ENCODE results near the gene HNRNPF.

The HNRNPF gene

DNA sequence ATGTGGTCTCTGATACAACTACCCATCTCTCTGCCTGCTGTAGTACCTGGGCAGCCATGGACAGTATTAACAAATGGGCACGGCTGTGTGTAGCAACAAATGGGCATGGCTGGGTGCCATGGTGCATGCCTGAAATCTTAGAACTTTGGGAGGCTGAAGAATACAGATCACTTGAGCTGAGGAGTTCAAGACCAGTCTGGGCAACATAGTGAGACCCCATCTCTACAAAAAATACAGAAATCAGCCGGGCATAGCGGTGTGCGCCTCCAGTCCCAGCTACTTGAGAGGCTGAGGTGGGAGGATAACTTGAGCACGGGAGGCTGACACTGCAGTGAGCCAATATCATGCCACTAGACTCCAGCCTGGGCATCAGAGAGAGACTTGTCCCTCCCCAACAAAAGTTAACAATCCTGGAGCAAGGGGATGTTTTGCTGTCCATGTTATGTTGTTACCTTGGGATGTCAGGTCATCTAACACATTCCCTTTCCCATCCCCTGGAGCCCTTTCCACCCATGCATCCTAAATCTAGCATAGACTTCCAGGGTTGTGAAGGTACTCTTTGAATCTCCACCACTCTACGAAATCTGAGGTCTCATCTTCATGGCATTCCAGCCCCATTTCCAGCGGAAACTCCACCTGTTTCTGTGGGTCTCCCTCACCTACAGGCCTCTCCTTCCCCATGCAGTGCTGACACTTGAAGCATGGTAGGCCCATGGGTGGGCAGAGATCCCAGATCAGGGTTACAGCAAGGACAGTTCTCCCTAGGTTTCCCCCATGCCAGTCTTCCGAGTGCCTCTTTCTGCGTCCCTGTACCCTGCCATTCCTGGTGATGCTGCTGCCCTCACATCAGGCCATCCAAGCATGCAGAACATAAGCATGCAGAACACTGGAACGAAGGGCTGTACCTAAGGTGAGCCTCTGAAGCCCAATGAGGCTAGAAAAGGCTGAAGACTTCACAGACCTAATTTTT lies 24.4 kb downstream of the HNRNPF start:
- H3K27me3 Mint-ChIP-seq (ENCODE audit: low read depth), result no peaks in the 10 kb centered on the region
- peak overlapping the region; percentile 31 for H3K27ac Mint-ChIP-seq
- peaks cover 26% of the 10 kb centered on the region for H3K4me1 Mint-ChIP-seq (ENCODE audit: low read depth)
- no peak overlapping the region for H3K4me3 Mint-ChIP-seq
- no peaks in the 10 kb centered on the region for H3K9me3 Mint-ChIP-seq
- peaks cover 44% of the 10 kb centered on the region for H3K36me3 Mint-ChIP-seq (ENCODE audit: low read depth)

DNA sequence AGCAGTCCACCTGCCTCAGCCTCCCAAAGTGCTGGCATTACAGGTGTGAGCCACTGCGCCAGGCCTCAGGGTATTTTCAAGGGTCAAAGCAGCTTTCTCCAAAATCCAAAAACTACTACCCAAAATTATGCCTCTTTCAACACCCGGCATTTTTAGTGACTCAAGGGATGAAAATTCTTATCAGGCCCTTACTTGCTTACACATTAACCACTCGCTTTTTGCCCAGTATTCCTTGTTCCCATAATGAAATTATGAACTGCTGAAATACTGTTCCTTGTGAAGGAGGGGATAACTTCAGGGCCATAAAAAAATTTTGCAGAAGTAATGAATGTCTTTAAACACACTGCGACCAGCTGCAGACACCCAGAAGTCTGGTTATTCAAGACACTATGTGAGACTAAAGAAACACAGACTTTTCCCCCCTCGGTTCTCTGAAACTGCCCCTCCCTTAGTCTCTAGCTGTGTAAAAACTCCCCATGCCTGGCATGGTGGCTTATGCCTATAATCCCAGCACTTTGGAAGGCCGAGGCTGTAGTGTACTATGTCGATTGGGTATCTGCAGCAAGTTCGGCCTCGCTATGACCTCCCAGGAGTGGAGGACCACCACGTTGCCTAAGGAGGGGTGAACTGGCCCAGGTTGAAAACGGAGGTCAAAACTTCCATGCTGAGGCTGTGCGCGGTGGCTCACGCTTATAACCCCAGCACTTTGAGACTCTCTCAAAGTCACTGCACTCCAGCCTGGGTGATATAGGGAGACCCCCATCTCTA lies 25.6 kb downstream of the HNRNPF start:
- H3K27ac Mint-ChIP-seq, result no peak overlapping the region
- H3K4me1 Mint-ChIP-seq (ENCODE audit: low read depth), result peaks cover 21% of the 10 kb centered on the region
- peaks cover 38% of the 10 kb centered on the region for H3K36me3 Mint-ChIP-seq (ENCODE audit: low read depth)
- H3K9me3 Mint-ChIP-seq, result no peaks in the 10 kb centered on the region
- H3K27me3 Mint-ChIP-seq (ENCODE audit: low read depth), result no peaks in the 10 kb centered on the region
- no peak overlapping the region for H3K4me3 Mint-ChIP-seq

DNA sequence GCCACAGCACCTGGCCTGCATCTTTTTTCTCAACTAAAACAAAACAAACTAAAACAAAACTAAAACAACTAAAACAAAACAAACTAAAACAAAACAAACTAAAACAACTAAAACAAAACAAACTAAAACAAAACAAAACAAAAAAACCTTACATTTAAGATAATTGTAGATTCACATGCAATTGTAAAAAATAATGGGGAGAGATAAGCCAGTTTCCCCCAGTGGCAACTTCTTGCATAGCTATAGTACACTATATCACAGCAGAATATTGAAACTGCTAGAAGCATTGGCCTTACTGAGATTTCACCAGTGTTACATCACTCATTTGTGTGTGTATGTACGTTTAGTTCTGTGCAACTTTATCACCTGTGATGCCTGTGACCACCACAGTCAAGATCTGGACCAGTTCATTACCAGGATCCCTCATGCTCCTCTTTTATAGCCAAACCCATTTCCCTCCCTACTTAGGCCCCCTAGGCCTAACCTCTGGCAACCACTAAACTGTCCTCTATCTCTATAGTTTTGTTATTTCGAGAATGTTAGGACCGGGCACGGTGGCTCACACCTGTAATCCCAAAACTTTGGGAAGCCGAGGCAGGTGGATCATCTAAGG lies 28.3 kb downstream of the HNRNPF start:
- Mint-ChIP-seq H3K36me3 (ENCODE audit: low read depth) (peaks cover 15% of the 10 kb centered on the region), H3K27ac (no peak overlapping the region), H3K4me3 (no peak overlapping the region), H3K27me3 (ENCODE audit: low read depth) (no peaks in the 10 kb centered on the region), H3K4me1 (ENCODE audit: low read depth) (peaks cover 3% of the 10 kb centered on the region), H3K9me3 (no peaks in the 10 kb centered on the region)

DNA sequence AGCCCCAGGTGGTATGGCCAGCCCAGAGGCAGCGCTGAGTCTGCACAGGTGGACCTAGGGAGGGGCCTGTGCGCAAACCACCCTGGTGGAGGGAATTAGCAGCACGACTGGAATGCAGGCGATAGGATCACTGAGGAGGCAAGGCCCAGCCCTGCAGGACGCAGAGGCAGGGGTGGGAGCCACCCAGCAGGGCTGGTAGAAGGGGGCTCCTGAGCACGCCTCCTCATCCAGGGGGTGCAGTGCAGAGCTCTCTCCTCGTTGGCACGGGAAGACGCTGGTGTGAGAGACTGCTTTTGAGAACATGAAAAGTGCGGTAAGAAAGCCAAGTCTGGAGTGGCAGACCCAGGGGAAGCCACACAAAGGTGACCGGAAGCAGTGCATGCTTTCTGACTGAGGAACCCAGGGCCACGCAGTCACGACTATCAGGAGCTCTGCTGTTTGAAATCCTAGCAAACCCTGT lies 31.5 kb downstream of the HNRNPF start:
- Mint-ChIP-seq H3K27ac (no peak overlapping the region), H3K4me1 (ENCODE audit: low read depth) (peaks cover 6% of the 10 kb centered on the region), H3K36me3 (ENCODE audit: low read depth) (no peaks in the 10 kb centered on the region), H3K4me3 (no peak overlapping the region), H3K27me3 (ENCODE audit: low read depth) (no peaks in the 10 kb centered on the region), H3K9me3 (no peaks in the 10 kb centered on the region)

DNA sequence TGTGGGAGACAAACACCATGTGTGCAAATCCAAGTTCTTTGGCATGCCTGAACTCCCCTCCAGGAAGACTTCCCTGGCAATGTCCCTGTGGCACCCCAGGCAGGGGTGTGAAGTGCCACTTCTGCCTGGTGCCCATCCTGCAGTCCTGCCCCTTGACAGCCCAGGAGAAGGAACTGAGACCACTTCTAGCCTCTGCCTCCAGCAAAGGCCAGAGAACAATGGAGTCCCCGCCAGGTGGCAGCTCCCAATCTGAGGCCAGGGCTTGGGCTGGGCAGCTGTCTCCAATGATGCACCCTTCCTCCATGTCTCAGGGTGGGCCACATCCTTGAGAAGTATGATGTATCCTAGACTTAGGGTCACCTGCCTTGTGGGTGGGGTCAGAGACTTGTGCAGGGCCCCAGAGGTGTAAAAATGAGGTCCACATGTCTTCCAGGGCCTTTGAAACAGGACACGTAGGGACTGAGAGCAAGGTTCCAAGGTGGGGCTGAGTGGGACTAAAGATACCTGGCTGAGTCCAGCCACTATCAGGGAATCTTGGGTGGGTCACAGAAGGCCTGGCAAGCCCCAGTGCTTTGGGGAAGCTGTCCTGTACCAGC lies 32.1 kb downstream of the HNRNPF start:
- H3K27me3 Mint-ChIP-seq (ENCODE audit: low read depth), result no peaks in the 10 kb centered on the region
- no peaks in the 10 kb centered on the region for H3K9me3 Mint-ChIP-seq
- H3K4me3 Mint-ChIP-seq, result no peak overlapping the region
- peaks cover 6% of the 10 kb centered on the region for H3K4me1 Mint-ChIP-seq (ENCODE audit: low read depth)
- H3K36me3 Mint-ChIP-seq (ENCODE audit: low read depth), result no peaks in the 10 kb centered on the region
- no peak overlapping the region for H3K27ac Mint-ChIP-seq

DNA sequence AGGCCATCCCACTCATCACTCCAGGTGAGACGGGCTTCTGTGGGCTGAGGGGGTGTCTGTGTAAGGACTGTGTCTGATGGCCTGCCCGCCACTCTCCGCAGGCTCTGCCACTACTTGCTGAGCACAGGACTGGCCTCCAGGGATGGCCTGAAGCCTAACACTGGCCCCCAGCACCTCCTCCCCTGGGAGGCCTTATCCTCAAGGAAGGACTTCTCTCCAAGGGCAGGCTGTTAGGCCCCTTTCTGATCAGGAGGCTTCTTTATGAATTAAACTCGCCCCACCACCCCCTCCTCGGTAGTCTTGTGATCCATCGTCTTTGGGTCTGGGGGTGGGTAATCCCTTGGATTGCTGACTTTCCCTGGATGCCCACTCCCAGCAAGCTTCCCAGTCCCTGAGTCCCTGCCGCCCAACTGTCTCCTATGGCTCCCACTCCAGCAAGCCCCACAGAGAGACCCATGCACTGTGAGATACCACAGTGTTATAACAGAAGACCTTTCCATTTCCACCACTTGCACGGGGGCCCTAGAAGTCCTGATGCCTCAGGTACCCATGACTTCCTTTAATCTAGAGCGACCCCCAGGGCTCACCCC lies 32.8 kb downstream of the HNRNPF start:
- Mint-ChIP-seq H3K27ac (no peak overlapping the region), H3K36me3 (ENCODE audit: low read depth) (no peaks in the 10 kb centered on the region), H3K9me3 (no peaks in the 10 kb centered on the region), H3K4me1 (ENCODE audit: low read depth) (peaks cover 6% of the 10 kb centered on the region), H3K27me3 (ENCODE audit: low read depth) (no peaks in the 10 kb centered on the region), H3K4me3 (no peak overlapping the region)

DNA sequence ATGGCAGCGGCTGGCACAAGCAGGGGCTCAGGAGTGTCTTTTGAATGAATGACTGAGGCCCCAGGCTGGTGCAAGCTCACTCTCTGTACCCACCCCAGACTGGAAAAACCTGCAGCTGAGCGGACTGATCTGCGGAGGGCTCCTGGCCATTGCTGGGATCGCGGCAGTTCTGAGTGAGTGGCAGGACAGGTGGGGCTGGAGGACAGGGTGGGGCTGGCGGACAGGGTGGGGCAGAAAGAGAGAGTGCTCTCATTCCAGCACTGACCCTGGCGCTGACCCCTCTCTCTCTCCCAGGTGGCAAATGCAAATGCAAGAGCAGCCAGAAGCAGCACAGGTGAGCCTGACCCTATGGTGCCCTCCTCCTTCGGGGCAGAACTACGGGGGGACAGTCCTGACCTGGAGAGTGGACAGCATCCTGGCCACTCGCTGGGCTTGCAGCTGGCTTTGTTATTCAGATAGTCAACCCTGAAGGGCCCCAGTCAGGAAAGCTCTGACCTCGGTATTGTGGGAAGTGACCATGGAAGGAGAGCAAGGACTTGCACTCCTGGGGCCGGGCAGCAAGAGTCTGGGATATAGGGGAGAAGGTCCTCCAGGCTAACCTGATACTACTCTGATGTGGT lies 33.5 kb downstream of the HNRNPF start:
- Mint-ChIP-seq H3K27me3 (ENCODE audit: low read depth) (no peaks in the 10 kb centered on the region), H3K27ac (no peak overlapping the region), H3K36me3 (ENCODE audit: low read depth) (no peaks in the 10 kb centered on the region), H3K4me1 (ENCODE audit: low read depth) (peaks cover 5% of the 10 kb centered on the region), H3K4me3 (no peak overlapping the region), H3K9me3 (no peaks in the 10 kb centered on the region)

DNA sequence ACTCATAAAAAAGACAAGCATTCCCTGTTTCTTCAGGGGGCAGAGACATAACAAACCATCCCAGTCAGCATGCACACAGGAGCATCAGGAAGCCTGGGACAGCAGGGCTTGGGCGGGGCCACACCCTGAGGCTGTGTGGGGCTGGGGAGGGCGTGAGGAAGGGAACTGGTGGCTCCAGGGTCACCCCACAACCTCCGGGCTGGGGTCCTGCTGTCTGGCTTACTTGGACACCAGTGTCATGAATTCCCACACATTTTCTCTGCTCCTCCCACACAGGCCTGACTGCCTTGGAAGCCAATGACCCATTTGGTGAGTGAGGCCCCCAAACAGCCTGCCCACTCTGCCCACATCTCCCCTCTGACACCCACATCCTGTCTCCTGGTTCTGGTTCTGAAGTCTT lies 34.8 kb downstream of the HNRNPF start:
- Mint-ChIP-seq H3K36me3 (ENCODE audit: low read depth) (no peaks in the 10 kb centered on the region), H3K9me3 (no peaks in the 10 kb centered on the region), H3K4me1 (ENCODE audit: low read depth) (peaks cover 4% of the 10 kb centered on the region), H3K27ac (no peak overlapping the region), H3K4me3 (no peak overlapping the region), H3K27me3 (ENCODE audit: low read depth) (no peaks in the 10 kb centered on the region)

DNA sequence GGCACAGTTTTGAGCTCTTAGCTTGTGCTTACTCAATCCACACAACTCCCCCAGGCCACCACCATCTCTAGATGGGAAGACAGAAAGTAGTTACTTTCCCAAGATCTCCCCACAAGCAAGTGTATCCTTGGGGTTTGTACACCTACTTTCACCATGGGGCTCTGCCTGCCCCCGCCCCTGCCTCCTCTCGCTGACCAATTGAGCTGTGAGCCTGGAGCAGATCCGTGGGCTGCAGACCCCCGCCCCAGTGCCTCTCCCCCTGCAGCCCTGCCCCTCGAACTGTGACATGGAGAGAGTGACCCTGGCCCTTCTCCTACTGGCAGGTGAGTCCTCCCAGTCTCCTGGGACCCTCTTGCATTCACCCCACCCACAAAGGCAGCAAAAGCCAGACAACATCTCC lies 35.5 kb downstream of the HNRNPF start:
- H3K27me3 Mint-ChIP-seq (ENCODE audit: low read depth), result no peaks in the 10 kb centered on the region
- H3K4me3 Mint-ChIP-seq, result no peak overlapping the region
- no peaks in the 10 kb centered on the region for H3K36me3 Mint-ChIP-seq (ENCODE audit: low read depth)
- peaks cover 4% of the 10 kb centered on the region for H3K4me1 Mint-ChIP-seq (ENCODE audit: low read depth)
- H3K9me3 Mint-ChIP-seq, result no peaks in the 10 kb centered on the region
- H3K27ac Mint-ChIP-seq, result no peak overlapping the region

DNA sequence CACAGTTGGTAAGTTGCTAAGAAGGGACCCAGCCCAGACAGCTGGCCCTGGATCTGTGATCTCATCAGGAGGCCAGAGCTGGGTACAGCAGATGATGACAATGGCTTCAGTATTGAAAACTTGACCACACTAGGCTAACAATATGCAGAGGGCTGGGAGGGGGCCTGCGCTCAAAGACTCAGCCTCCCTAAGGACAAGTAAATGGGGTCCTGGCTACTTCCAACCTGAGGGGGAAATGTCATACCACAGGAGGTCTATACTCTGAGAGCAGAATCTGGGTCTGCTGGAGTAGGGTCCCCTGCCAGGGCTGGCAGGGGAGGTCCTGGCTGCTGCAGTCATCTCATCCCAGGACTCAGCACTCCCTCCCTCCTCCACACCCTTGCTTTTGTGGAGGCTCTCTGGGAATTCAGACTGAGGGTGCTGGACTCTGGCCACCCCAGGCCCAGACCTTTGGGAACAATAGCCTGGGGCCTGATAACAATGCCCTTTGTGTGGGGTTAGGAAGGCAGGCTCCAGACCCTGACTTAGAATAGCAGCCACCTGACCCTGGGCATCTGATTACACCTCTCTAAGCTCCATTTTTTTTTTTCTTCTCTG lies 36.1 kb downstream of the HNRNPF start:
- H3K4me1 Mint-ChIP-seq (ENCODE audit: low read depth), result peaks cover 4% of the 10 kb centered on the region
- no peaks in the 10 kb centered on the region for H3K9me3 Mint-ChIP-seq
- no peak overlapping the region for H3K27ac Mint-ChIP-seq
- H3K36me3 Mint-ChIP-seq (ENCODE audit: low read depth), result no peaks in the 10 kb centered on the region
- no peak overlapping the region for H3K4me3 Mint-ChIP-seq
- H3K27me3 Mint-ChIP-seq (ENCODE audit: low read depth), result no peaks in the 10 kb centered on the region

DNA sequence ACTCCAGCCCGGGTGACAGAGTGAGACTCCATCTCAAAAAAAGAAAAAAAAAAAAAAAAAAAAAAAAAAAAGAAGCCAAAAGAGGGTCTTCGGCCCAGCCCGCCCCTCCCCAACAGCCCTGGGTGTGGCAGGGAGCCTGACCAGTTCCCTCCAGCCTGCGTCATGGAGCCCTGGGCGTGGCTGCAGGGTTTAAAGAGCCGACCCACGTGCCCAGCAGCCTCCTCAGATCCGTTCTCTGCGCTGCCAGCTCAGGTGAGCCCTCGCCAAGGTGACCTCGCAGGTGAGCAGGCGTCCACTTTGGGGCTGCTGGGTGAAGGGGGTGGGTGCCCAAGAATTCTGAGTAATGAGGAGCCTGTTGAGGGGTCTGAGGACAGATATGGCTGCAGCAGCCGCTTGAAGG lies 37.6 kb downstream of the HNRNPF start, which contains the start of gene FXYD4:
Gene FXYD4 (plus strand): TSS at position 219 of the 400 bp plus-strand sequence. CDS start 2,111 bp downstream, outside the sequence.
- Mint-ChIP-seq H3K4me3 (no peak within 1 kb of the TSS), H3K36me3 (ENCODE audit: low read depth) (no peaks in the 10 kb centered on the region), H3K27ac (no peak within 1 kb of the TSS), H3K9me3 (no peaks in the 10 kb centered on the region), H3K27me3 (ENCODE audit: low read depth) (no peaks in the 10 kb centered on the region), H3K4me1 (ENCODE audit: low read depth) (peaks cover 4% of the 10 kb centered on the region)

DNA sequence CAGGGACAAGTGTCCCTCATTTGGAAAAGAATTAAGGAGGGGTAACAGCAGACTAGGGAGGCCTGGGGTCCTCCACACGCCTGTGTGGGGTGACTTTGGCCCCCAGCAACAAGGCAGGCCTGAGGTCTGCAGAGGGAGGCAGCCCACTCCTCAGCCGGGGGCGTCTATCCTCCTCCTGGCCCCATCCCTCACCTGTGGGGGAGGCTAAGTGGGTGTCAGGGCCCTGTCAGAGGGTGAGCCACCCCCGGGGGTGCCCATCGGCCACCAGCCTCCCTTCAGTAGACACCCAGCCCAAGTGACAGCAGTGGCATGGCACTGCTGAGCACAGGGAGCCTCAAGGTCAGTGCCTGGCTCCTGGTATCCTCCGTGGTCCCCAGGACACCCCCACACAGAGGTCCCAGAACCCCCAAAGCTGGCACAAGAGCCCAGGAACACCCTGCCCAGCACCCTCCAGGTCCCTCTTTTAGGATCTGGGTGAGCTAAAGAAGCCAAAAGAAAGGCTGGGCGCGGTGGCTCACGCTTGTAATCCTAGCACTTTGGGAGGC lies 38.2 kb downstream of the HNRNPF start:
- Mint-ChIP-seq H3K36me3 (ENCODE audit: low read depth) (no peaks in the 10 kb centered on the region), H3K27me3 (ENCODE audit: low read depth) (no peaks in the 10 kb centered on the region), H3K27ac (no peak overlapping the region)

DNA sequence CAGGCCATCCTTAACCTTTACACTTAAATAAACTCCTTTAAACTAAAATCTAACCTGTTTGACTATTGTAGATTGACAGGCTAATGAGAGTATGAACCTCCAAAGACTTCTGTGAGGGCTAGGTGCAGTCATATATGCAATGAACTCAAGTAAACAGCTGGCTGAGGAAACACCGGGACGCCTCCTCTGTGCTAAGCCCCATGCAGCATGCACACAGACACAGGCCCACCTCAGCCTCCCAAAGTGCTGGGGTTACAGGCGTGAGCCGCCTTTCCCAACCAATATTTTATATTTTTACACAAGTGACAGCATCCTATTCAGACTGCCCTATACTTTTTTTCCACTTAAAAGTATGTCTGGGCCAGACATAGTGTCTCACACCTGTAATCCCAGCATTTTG lies 39.1 kb downstream of the HNRNPF start:
- Mint-ChIP-seq H3K36me3 (ENCODE audit: low read depth) (no peaks in the 10 kb centered on the region), H3K4me3 (no peak overlapping the region), H3K27me3 (ENCODE audit: low read depth) (no peaks in the 10 kb centered on the region), H3K4me1 (ENCODE audit: low read depth) (peaks cover 4% of the 10 kb centered on the region), H3K27ac (no peak overlapping the region), H3K9me3 (no peaks in the 10 kb centered on the region)

More for the DNA sequence above, 38.2 kb downstream of the HNRNPF start:
- no peak overlapping the region for H3K4me3 Mint-ChIP-seq
- no peaks in the 10 kb centered on the region for H3K9me3 Mint-ChIP-seq
- peaks cover 4% of the 10 kb centered on the region for H3K4me1 Mint-ChIP-seq (ENCODE audit: low read depth)

Measured in T-helper 1 cell treated with Interleukin-12 subunit alpha and Interleukin-12 subunit beta and Interleukin-4 antibody, amounts not matched to agents 30 μg/mL and 1 μg/mL, for 36 hours (primary cell).